GM21528 (cell line): ENCODE data around the gene JADE1.

Experiments
- ATAC-seq: cut with Tn5 transposase; IDR thresholded peaks from one replicate; pipeline ENCODE4 v1.9.1; 2021; ENCODE audit warnings: mild to moderate bottlenecking, moderate library complexity; ENCODE audit not compliant: unreplicated experiment, low FRiP score

The JADE1 gene

GRCh38 chr4:128810331-128810870, 901 bp downstream of the JADE1 start:
- no peak for ATAC-seq

- ATAC-seq: peak; percentile 53
These were observed 1.5 kb downstream of the JADE1 start for GRCh38 chr4:128810871-128811570.

- peak; percentile 59 for ATAC-seq
These were observed 2.3 kb downstream of the JADE1 start for GRCh38 chr4:128811571-128812441.

- peak; percentile 4 for ATAC-seq
These were observed 3.1 kb downstream of the JADE1 start for GRCh38 chr4:128812442-128813235.

- no peak for ATAC-seq
These were observed 4.5 kb downstream of the JADE1 start for GRCh38 chr4:128813965-128814364.

GRCh38 chr4:128818442-128818841, 8.9 kb downstream of the JADE1 start:
- ATAC-seq: no peak

- no peak for ATAC-seq
These were observed 9.7 kb downstream of the JADE1 start for GRCh38 chr4:128819082-128819742.

- no peak for ATAC-seq
These were observed 11.2 kb downstream of the JADE1 start for GRCh38 chr4:128820671-128821070.

GRCh38 chr4:128821151-128821550, 11.7 kb downstream of the JADE1 start:
- no peak for ATAC-seq

GRCh38 chr4:128823025-128823661, 13.6 kb downstream of the JADE1 start:
- ATAC-seq: no peak

- no peak for ATAC-seq
These were observed 15.7 kb downstream of the JADE1 start for GRCh38 chr4:128825226-128825625.

GRCh38 chr4:128827296-128827695, 17.8 kb downstream of the JADE1 start:
- ATAC-seq: no peak

GRCh38 chr4:128830906-128831503, 21.5 kb downstream of the JADE1 start:
- ATAC-seq: no peak

GRCh38 chr4:128831531-128832242, 22.2 kb downstream of the JADE1 start:
- ATAC-seq: peak; percentile 43

GRCh38 chr4:128832243-128832625, 22.7 kb downstream of the JADE1 start:
- ATAC-seq: peak; percentile 10

GRCh38 chr4:128835498-128836222, 26.2 kb downstream of the JADE1 start:
- no peak for ATAC-seq

- ATAC-seq: no peak
These were observed 27.7 kb downstream of the JADE1 start for GRCh38 chr4:128837198-128837597.

- no peak for ATAC-seq
These were observed 28.2 kb downstream of the JADE1 start for GRCh38 chr4:128837679-128838078.
